HG03460 (cell line): ENCODE results near the gene TXN2.
"Not testable (repeated sequence)": the region's sequence is repeated elsewhere in the genome, so short reads cannot be mapped to it uniquely, and the experiment has no call there.

Experiments
- ATAC-seq: cut with Tn5 transposase; IDR thresholded peaks from one replicate; pipeline ENCODE4 v1.9.1; 2021; ENCODE audit not compliant: unreplicated experiment

Gene TXN2

GRCh38 chr22:36481393-36482168 is at the start of gene TXN2:
TSS of gene TXN2 (minus strand) at chr22:36481640. CDS start at chr22:36480837, 803 bp downstream.
- ATAC-seq: peak; percentile 77

- ATAC-seq: peak; percentile 85
These were observed 47.6 kb upstream of the TXN2 start, which contains the start of gene EIF3D for GRCh38 chr22:36528795-36529751. TSS of gene EIF3D (minus strand) at chr22:36529166. CDS start at chr22:36526121, 3,045 bp downstream.

- no peak for ATAC-seq
These were observed 46.9 kb upstream of the TXN2 start for GRCh38 chr22:36528341-36528740.

- no peak for ATAC-seq
These were observed 41.2 kb upstream of the TXN2 start for GRCh38 chr22:36522662-36523061.

- no peak for ATAC-seq
These were observed 39.0 kb upstream of the TXN2 start for GRCh38 chr22:36520423-36520822.

- ATAC-seq: not testable (repeated sequence)
These were observed 38.5 kb upstream of the TXN2 start for GRCh38 chr22:36519906-36520305.

- no peak for ATAC-seq
These were observed 33.3 kb upstream of the TXN2 start for GRCh38 chr22:36514766-36515165.

GRCh38 chr22:36512991-36513390 is 31.6 kb upstream of the TXN2 start:
- no peak for ATAC-seq

- ATAC-seq: no peak
These were observed 30.9 kb upstream of the TXN2 start for GRCh38 chr22:36512333-36512732.

- ATAC-seq: no peak
These were observed 29.8 kb upstream of the TXN2 start for GRCh38 chr22:36510966-36511881.

- no peak for ATAC-seq
These were observed 28.9 kb upstream of the TXN2 start for GRCh38 chr22:36510384-36510783.

GRCh38 chr22:36507518-36508010 is 26.1 kb upstream of the TXN2 start:
- ATAC-seq: no peak

- peak; percentile 71 for ATAC-seq
These were observed 25.4 kb upstream of the TXN2 start, which contains the start of gene FOXRED2 for GRCh38 chr22:36506637-36507517. TSS of gene FOXRED2 (minus strand) at chr22:36507040. CDS start at chr22:36506422, 618 bp downstream.

- ATAC-seq: no peak
These were observed 24.7 kb upstream of the TXN2 start for GRCh38 chr22:36505998-36506635.

GRCh38 chr22:36497910-36498665 is 16.6 kb upstream of the TXN2 start:
- no peak for ATAC-seq

- no peak for ATAC-seq
These were observed 12.3 kb upstream of the TXN2 start for GRCh38 chr22:36493690-36494110.

GRCh38 chr22:36492109-36492508 is 10.7 kb upstream of the TXN2 start:
- ATAC-seq: no peak

- no peak for ATAC-seq
These were observed 9.7 kb upstream of the TXN2 start for GRCh38 chr22:36491155-36491554.
